Bronchial epithelial cell (primary cell): ENCODE data around the gene STK26. TPM values are rescaled to one million over a fixed set of nuclear protein-coding genes. Genes with fewer than 3 reads are reported as not detected.
A peak's percentile ranks its signal among the peaks of the same experiment; 100 is the strongest.

Source experiments
- DNase-seq: peaks from one replicate; pipeline ENCODE4 v3.0.0-alpha.2; 2010; ENCODE audit warnings: low read depth
- FAIRE-seq: peaks from 2 replicates; lab custom pipeline; 2011; peaks lifted over from hg19 to GRCh38; lab: Jason Lieb, UNC
- H3K27me3 ChIP-seq: 2 replicates; pipeline ENCODE4 v1.5.1; 2011; ENCODE audit warnings: low read length; ENCODE audit not compliant: control insufficient read depth, insufficient read depth
- H3K36me3 ChIP-seq: 2 replicates; pipeline ENCODE4 v1.5.1; 2011; ENCODE audit warnings: low read length; ENCODE audit not compliant: control insufficient read depth, insufficient read depth
- H3K4me3 ChIP-seq: 2 replicates; pipeline ENCODE4 v1.5.1; 2011; ENCODE audit warnings: mild to moderate bottlenecking, low read depth, low read length, control low read depth
- total RNA-seq: library from RNA; depleted of rRNA; stranded (reverse); fragments of >200 nt; gene quantifications from 2 replicates; pipeline ENCODE4 v1.2.1, GENCODE V29; 2014
- TF ChIP-seq, protein P1 (sequence below): IDR thresholded peaks from 2 replicates; pipeline ENCODE4 v1.5.1; 2011; ENCODE audit warnings: mild to moderate bottlenecking, moderate library complexity, low read length, control low read depth, inconsistent platforms; ENCODE audit not compliant: insufficient read depth, severe bottlenecking

Gene STK26
- total RNA-seq, 1 donor from 2014 or later = 47.9 TPM

DNA sequence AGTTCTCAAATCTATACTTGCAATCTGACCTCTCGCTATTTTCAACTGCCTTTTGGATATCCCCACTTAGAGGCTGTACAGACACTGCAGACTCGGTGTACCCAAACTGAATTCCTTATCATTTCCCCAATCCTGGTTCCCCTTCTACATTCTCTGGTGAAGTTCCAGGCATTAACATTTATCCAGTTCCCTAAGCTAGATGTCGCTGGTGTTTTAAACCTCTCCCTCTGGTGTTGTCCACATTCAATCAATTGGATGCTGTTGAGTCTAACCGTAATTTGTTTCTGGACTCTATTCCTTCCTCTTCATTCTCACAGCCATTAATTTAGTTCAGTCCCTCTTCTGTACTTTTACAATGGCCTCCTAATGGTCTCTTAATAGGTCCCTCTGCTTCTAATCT, 7.2 kb upstream of the STK26 start:
- no peak overlapping the region for H3K4me3 ChIP-seq
- FAIRE-seq = no peak

DNA sequence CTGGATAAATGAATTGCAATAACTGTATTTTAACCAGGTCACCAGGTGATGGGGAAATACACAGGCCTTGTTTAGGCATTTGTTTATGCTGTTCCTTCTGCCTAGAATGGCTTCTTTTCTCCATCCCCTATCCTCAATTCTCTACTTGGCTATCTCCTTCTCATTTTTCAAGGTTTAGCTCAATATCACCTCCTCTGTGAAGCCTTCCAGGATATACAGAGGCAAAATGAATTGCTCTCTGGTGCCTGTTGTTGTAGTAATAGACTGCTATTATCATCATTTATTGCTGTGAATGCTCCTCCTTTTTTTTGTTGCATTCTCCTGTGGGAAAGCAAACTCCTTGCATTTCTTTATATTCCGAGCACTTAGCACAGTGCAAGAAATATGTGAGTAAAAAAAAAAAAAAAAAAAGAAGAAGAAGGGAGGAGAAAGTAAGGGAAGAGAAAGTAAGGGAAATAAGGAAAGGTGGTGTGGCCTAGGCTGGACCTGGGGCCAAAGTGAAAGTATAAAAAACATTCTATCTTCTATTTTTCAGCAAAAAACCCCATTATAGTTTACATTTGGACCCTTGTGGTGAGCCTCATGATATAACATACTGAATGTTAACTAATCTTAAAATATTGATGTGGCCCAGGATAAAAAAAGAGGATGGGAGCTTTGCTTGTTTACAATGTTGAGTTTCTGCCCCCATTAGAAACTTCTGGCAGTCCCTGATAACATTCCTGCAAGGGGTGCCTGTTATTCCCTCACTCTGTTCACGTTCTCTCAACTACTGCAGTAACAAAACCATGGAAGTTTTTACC, 6.3 kb upstream of the STK26 start:
- no peak overlapping the region for H3K4me3 ChIP-seq
- TF ChIP-seq, protein P1, sequence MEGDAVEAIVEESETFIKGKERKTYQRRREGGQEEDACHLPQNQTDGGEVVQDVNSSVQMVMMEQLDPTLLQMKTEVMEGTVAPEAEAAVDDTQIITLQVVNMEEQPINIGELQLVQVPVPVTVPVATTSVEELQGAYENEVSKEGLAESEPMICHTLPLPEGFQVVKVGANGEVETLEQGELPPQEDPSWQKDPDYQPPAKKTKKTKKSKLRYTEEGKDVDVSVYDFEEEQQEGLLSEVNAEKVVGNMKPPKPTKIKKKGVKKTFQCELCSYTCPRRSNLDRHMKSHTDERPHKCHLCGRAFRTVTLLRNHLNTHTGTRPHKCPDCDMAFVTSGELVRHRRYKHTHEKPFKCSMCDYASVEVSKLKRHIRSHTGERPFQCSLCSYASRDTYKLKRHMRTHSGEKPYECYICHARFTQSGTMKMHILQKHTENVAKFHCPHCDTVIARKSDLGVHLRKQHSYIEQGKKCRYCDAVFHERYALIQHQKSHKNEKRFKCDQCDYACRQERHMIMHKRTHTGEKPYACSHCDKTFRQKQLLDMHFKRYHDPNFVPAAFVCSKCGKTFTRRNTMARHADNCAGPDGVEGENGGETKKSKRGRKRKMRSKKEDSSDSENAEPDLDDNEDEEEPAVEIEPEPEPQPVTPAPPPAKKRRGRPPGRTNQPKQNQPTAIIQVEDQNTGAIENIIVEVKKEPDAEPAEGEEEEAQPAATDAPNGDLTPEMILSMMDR = no peak
- H3K36me3 ChIP-seq = no peaks in the 10 kb centered on the region
- no peaks in the 10 kb centered on the region for H3K27me3 ChIP-seq
- FAIRE-seq = no peak
- no peak for DNase-seq

More for the DNA sequence above, 7.2 kb upstream of the STK26 start:
- Histone ChIP-seq H3K27me3 (no peaks in the 10 kb centered on the region), H3K36me3 (no peaks in the 10 kb centered on the region)
- DNase-seq = no peak
- TF ChIP-seq, protein P1 = no peak

DNA sequence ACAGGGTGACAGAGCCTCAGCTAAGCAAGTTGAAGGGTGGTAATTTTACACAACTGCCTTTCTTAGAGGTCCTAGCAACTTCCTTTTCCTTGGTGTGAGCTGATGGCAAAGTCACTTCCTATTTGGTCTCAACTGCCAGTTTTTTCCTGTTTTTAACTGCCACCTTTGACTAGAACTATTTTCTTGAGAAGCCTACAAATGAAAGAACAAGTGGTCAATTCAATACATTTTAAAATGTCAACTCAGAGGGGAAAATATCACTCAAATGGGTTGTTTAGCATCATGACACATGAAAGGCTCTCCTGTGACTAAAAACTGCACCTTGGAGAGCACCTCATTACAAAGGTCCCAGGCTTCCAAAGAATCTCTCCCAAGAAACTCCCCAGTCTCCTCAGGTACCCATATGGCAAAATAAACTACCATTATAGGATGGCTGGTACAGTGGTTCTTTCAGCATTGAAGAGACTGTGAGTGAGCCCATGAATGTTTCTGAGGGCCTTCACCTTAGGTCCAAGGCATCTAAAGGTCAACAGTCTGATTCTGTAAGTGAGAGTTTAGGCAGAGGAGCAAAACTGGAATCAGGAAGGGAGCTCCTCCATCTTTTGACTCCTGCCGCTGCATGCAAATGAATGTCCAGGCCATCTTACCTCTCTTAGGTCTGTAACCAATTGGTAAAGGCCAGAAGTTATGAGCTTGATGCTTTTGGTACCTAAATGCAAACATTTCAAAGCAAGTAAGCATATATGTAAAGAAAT, 5.5 kb upstream of the STK26 start:
- no peaks in the 10 kb centered on the region for H3K36me3 ChIP-seq
- H3K4me3 ChIP-seq = no peak overlapping the region
- FAIRE-seq (no peak), DNase-seq (no peak)
- no peaks in the 10 kb centered on the region for H3K27me3 ChIP-seq
- TF ChIP-seq, protein P1 = no peak

DNA sequence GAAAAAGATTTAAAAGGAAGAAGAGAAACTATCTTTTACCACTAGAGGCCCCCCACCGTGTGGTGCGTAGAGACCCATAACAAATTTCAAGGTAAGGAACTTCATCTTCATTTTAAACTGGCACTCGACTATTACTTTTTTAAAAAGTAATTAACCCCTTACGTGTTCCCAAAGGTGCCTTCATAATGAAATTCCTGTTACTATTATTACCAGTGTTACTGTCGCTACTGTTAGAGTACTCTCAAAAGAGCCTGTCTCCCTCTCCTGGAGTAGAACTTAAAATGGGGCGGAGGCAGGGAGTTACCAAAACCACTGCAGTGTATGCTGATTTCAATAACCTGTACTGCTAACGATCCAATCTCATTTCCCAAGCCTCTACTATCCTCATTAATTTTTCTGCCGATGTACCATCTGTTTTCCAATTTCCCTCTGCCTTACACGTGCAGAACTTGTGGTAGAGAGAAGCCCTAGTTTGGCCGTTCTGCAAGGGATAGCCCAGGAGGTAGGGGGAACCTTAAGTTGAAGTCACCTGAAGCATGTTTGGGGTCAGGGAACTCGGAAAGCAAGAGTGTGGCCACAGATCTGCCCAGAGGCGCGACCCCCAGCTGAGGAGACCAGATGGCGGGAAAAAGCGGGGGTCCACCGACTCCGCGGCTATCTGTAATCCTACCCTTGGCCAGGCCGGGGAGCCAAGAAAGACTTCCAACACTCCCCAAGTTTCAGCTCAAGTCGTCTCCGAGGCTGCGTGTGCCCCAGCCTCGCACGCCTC, 720 bp upstream of the STK26 start:
- no peaks in the 10 kb centered on the region for H3K27me3 ChIP-seq
- TF ChIP-seq, protein P1 = no peak
- DNase-seq = peak; percentile 38
- no peak for FAIRE-seq
- no peaks in the 10 kb centered on the region for H3K36me3 ChIP-seq
- peak overlapping the region; percentile 69 for H3K4me3 ChIP-seq

DNA sequence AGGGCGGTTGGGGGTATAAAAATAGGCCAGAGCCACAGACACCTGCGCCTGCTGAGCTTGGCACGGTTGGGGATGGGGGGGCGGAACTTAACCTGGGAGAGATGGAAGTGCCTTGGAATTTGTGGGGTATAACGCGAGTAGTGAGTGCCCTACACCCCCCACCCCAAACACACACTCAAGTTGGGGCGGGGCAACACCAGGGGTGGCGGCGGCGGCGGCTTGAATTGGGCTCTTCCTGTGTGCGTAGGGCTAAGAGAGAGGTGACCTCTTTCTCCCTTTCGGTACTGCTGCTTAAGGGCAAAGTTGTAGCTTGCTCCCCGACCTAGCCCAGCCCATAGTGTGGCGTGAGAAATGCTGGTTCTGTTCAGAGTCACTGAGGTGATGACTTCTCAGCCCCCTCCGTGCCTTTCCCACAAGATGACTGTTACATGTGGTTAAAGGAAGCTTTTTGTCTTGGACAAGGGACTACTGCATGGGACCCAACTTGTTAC, 839 bp downstream of the STK26 start:
- Histone ChIP-seq H3K27me3 (no peaks in the 10 kb centered on the region), H3K4me3 (peak overlapping the region; percentile 69), H3K36me3 (no peaks in the 10 kb centered on the region)
- FAIRE-seq (no peak), DNase-seq (peak; percentile 30)
- TF ChIP-seq, protein P1 = no peak
